ENCODE data around the gene GOLGA6C. TPM values are rescaled to one million over a fixed set of nuclear protein-coding genes. Genes with fewer than 3 reads are reported as not detected.
"Not testable (repeated sequence)": the region's sequence is repeated elsewhere in the genome, so short reads cannot be mapped to it uniquely, and the experiment has no call there.

GOLGA6C gene
- total and polyA plus RNA-seq, 10 of the 15 experiments (the other 5 are each of a cell fraction or from before 2014, with no cell fraction given), result not detected

DNA sequence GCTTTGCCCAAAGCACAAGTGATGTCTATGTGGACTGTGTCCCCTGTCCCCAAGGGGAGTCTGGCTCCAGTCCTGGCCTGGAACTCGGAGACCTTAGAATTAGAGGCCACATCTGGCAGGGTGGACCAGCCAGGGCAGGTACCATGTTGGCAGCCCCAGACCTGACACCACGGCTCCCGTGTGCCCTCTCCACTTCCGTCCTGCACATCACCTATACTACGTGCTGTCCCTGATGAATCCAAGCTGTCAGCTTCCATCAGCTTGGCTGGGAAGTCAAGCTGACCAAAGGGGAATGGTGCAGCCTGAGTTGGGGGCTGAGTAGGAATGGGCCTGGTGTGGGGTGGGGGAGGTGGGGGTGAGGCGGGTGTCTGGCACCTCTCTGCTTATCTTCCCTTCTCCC is 41.1 kb upstream of the GOLGA6C start:
- peaks cover 18% of the 10 kb centered on the region for H3K4me1 ChIP-seq (ENCODE audit: control insufficient read depth, insufficient read depth, low read length)
- ATAC-seq (no peak), FAIRE-seq (no peak), DNase-seq (ENCODE audit: low read depth, low spot score) (no peak)
- no peaks in the 10 kb centered on the region for H3K9me3 ChIP-seq (replicated peaks; ENCODE audit: control insufficient read depth, insufficient read depth, low read length)
- peaks cover 13% of the 10 kb centered on the region in 2 experiments; a peak in 3 of 4 replicates for H3K36me3 ChIP-seq (ENCODE audit: control insufficient read depth in 2 of 2, insufficient read depth in 2 of 2, low read length in 1 of 2)
- no peak overlapping the region for H3K27ac ChIP-seq (ENCODE audit: control insufficient read depth, insufficient read depth)
- H4K20me1 ChIP-seq (ENCODE audit: control insufficient read depth, insufficient read depth), result peaks cover 16% of the 10 kb centered on the region
- no peak overlapping the region for H3K4me2 ChIP-seq (ENCODE audit: control insufficient read depth, insufficient read depth)
- H3K4me3 ChIP-seq, result no peak overlapping the region
- TF ChIP-seq CREM (IDR thresholded peaks at IDR 0.05; ENCODE audit: low read depth) (no peak), SPI1 (IDR thresholded peaks at IDR 0.05; ENCODE audit: borderline replicate concordance, insufficient read depth, low read depth, low read length) (no peak), POLR2A (IDR thresholded peaks at IDR 0.05; ENCODE audit: low read depth, low read length) (peak; percentile 71), ZZZ3 (IDR thresholded peaks at IDR 0.05; ENCODE audit: control insufficient read depth, insufficient read length, low read depth) (no peak), CBFB (IDR thresholded peaks at IDR 0.05; ENCODE audit: low read depth) (no peak), POLR2AphosphoS5 (IDR thresholded peaks at IDR 0.05; ENCODE audit: low read length) (peak; percentile 58; the same call in 1 of the 2 replicates)
- in situ Hi-C loops (cut with MboI) (no loop called here), intact Hi-C loops (cut with micrococcal nuclease; ENCODE audit: unreplicated experiment) (no loop called here)
- ChIA-PET CTCF (interaction anchor here (1.4 to 2.2 kb wide), 2 partner anchors 13 to 188 kb away, joined by 3 to 6 read pairs; no protein-coding TSS in a partner anchor), RAD21 (ENCODE audit: unreplicated experiment) (no interaction called here), POLR2A (no interaction called here), SMC1A (ENCODE audit: uncharacterized antibody, unreplicated experiment) (no interaction called here)
- H3K27me3 ChIP-seq (replicated peaks in 1 of 2; ENCODE audit: control insufficient read depth in 2 of 2, insufficient read depth in 2 of 2, low read length in 1 of 2), result no peaks in the 10 kb centered on the region
- 71% methylated on average over 6 of the region's 6 CpGs for WGBS (ENCODE audit: insufficient coverage, insufficient replicate concordance, low lambda C conversion rate, missing lambda C conversion rate)
- no TSS peak for BruUV-seq (replicated peaks)
- no peak overlapping the region for H2AFZ ChIP-seq (ENCODE audit: control insufficient read depth, low read depth, low read length)
- peaks cover 9% of the 10 kb centered on the region for H3K79me2 ChIP-seq (ENCODE audit: control insufficient read depth, insufficient read depth, low read length)
- no peak overlapping the region for H3K9ac ChIP-seq (ENCODE audit: control insufficient read depth, insufficient read depth, low read length)

DNA sequence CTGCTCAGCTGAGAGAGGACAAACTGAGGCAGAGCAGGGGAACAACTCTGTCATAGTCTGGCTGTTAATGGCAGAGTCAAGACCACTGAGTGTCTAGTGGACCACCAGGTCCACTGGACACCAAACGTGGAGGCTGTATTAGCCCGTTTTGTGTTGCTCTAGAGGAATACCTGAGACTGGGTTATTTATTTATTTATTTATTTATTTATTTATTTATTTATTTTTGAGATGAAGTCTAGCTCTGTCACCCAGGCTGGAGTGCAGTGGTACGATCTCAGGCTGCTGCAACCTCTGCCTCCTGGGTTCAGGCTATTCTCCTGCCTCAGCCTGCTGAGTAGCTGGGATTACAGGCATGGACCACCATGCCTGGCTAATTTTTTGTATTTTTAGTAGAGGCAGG is 40.6 kb upstream of the GOLGA6C start:
- in situ Hi-C loops (cut with MboI); SMC1A ChIA-PET (ENCODE audit: uncharacterized antibody, unreplicated experiment): not testable (repeated sequence)
- POLR2A ChIA-PET, result interaction anchor here (2.4 kb wide), 1 partner anchor 8 kb away, joined by 6 read pairs; no protein-coding TSS in a partner anchor

More for the DNA sequence above, 40.6 kb upstream of the GOLGA6C start:
- BruUV-seq (replicated peaks); DNase-seq (ENCODE audit: low read depth, low spot score); H3K27me3 ChIP-seq (replicated peaks in 1 of 2; ENCODE audit: control insufficient read depth in 2 of 2, insufficient read depth in 2 of 2, low read length in 1 of 2); ATAC-seq; RAD21 ChIA-PET (ENCODE audit: unreplicated experiment); H3K36me3 ChIP-seq (ENCODE audit: control insufficient read depth in 2 of 2, insufficient read depth in 2 of 2, low read length in 1 of 2); H3K4me2 ChIP-seq (ENCODE audit: control insufficient read depth, insufficient read depth); FAIRE-seq; H2AFZ ChIP-seq (ENCODE audit: control insufficient read depth, low read depth, low read length); H3K4me3 ChIP-seq; H3K9me3 ChIP-seq (replicated peaks; ENCODE audit: control insufficient read depth, insufficient read depth, low read length); H3K79me2 ChIP-seq (ENCODE audit: control insufficient read depth, insufficient read depth, low read length); intact Hi-C loops (cut with micrococcal nuclease; ENCODE audit: unreplicated experiment); H3K27ac ChIP-seq (ENCODE audit: control insufficient read depth, insufficient read depth); H3K9ac ChIP-seq (ENCODE audit: control insufficient read depth, insufficient read depth, low read length): not testable (repeated sequence)
- WGBS (ENCODE audit: insufficient coverage, insufficient replicate concordance, low lambda C conversion rate, missing lambda C conversion rate), result 98% methylated on average over 3 of the region's 3 CpGs
- H3K4me1 ChIP-seq (ENCODE audit: control insufficient read depth, insufficient read depth, low read length), result peaks cover 18% of the 10 kb centered on the region
- H4K20me1 ChIP-seq (ENCODE audit: control insufficient read depth, insufficient read depth), result peaks cover 10% of the 10 kb centered on the region
- CTCF ChIA-PET, result interaction anchor here (2.2 kb wide), 1 partner anchor 189 kb away, joined by 6 read pairs; no protein-coding TSS in a partner anchor
